Endothelial cell of umbilical vein (primary cell): ENCODE data around the gene MTCH2. TPM values are rescaled to one million over a fixed set of nuclear protein-coding genes. Genes with fewer than 3 reads are reported as not detected.

Experiments
- BruUV-seq: library from RNA; stranded (reverse); fragments of 400-500 nt; replicated peaks from 2 replicates; lab custom pipeline; 2021; lab: Mats Ljungman, UMichigan
- CTCF ChIA-PET: fragments of 300-600, 350-600 bp; sonication (Branson Sonifier 250); formaldehyde crosslinking; loops from one replicate; lab custom pipeline; 2021; ENCODE audit warnings: antibody characterized with exemption, inconsistent platforms; lab: Charles Lee
- POLR2A ChIA-PET: fragments of 300-600, 350-600 bp; sonication (Branson Sonifier 250); formaldehyde crosslinking; loops from one replicate; lab custom pipeline; 2021; ENCODE audit warnings: antibody characterized with exemption, inconsistent platforms; lab: Charles Lee
- DNase-seq: peaks from one replicate; pipeline ENCODE4 v3.0.0-alpha.2; 2011; ENCODE audit warnings: low read depth, low spot score
- FAIRE-seq: peaks from 2 replicates; lab custom pipeline; 2011; peaks lifted over from hg19 to GRCh38; lab: Jason Lieb, UNC
- H2AFZ ChIP-seq: 2 replicates; pipeline ENCODE4 v1.6.0; 2012; ENCODE audit warnings: low read depth, low read length, control low read depth, inconsistent platforms
- H3K27ac ChIP-seq: 2 replicates; pipeline ENCODE4 v1.5.1; 2011; ENCODE audit warnings: low read depth, mild to moderate bottlenecking, control low read depth, low read length, moderate library complexity; ENCODE audit not compliant: insufficient read depth
- H3K27me3 ChIP-seq, 2 experiments: 2 replicates each; pipeline versions ENCODE4 v1.6.0 to v1.6.1; 2011; ENCODE audit warnings: low read length in 2 of 2, mixed read lengths in 1 of 2; ENCODE audit not compliant: control insufficient read depth in 2 of 2, insufficient read depth in 2 of 2
- H3K36me3 ChIP-seq, 2 experiments: 2 replicates in 1 of 2; 3 replicates in 1 of 2; pipeline ENCODE4 v1.5.1; 2011; ENCODE audit warnings: low read length in 2 of 2, mild to moderate bottlenecking in 1 of 2, moderate library complexity in 1 of 2; ENCODE audit not compliant: control insufficient read depth in 2 of 2, insufficient read depth in 2 of 2; ENCODE audit errors: extremely low read depth in 1 of 2
- H3K4me1 ChIP-seq: 3 replicates; pipeline ENCODE4 v1.5.1; 2011; ENCODE audit warnings: mild to moderate bottlenecking, low read length; ENCODE audit not compliant: control insufficient read depth, insufficient read depth; ENCODE audit errors: extremely low read depth
- H3K4me2 ChIP-seq: 2 replicates; pipeline ENCODE4 v1.6.1; 2011; ENCODE audit warnings: low read length, control low read depth, mixed read lengths; ENCODE audit not compliant: insufficient read depth
- H3K4me3 ChIP-seq, 3 experiments: fragments of 200-600 bp in 1 of 3; sonication (generic), shearing (Covaris generic) in 1 of 3; replicated peaks in 1 of 3; 2 replicates each; pipeline ENCODE4 v1.5.1; 2011 to 2016; ENCODE audit warnings: control low read depth in 3 of 3, low read length in 3 of 3, mild to moderate bottlenecking in 2 of 3, inconsistent platforms in 1 of 3, low read depth in 1 of 3, moderate library complexity in 1 of 3; ENCODE audit not compliant: insufficient read depth in 1 of 3
- H3K79me2 ChIP-seq: 2 replicates; pipeline ENCODE4 v1.6.0; 2012; ENCODE audit warnings: low read length, inconsistent platforms; ENCODE audit not compliant: control insufficient read depth, insufficient read depth
- H3K9ac ChIP-seq: replicated peaks from 2 replicates; pipeline ENCODE3; 2011; ENCODE audit warnings: low read length, control low read depth; ENCODE audit not compliant: insufficient read depth; ENCODE audit errors: extremely low read depth
- H3K9me1 ChIP-seq: replicated peaks from 3 replicates; pipeline ENCODE4 v1.6.0; 2011; ENCODE audit warnings: mild to moderate bottlenecking, low read length; ENCODE audit not compliant: control insufficient read depth, insufficient read depth; ENCODE audit errors: extremely low read depth
- H3K9me3 ChIP-seq: replicated peaks from 2 replicates; pipeline ENCODE4 v1.5.1; 2012; ENCODE audit warnings: low read length, inconsistent platforms; ENCODE audit not compliant: control insufficient read depth, insufficient read depth
- H4K20me1 ChIP-seq: replicated peaks from 2 replicates; pipeline ENCODE3; 2011; ENCODE audit warnings: mild to moderate bottlenecking, low read length; ENCODE audit not compliant: control insufficient read depth, insufficient read depth; ENCODE audit errors: extremely low read depth
- CTCF ChIP-seq, 2 donors: IDR thresholded peaks; 1 replicate in 1 of 2; 2 replicates in 1 of 2; pipeline ENCODE4 v1.5.1; 2011; ENCODE audit warnings: low read length in 2 of 2, mild to moderate bottlenecking in 2 of 2, moderate library complexity in 2 of 2, control low read depth in 1 of 2, inconsistent platforms in 1 of 2, low read depth in 1 of 2; ENCODE audit not compliant: insufficient read depth in 1 of 2; ENCODE audit errors: extremely low read depth in 1 of 2
- EZH2 ChIP-seq: IDR thresholded peaks from 2 replicates; pipeline ENCODE4 v1.6.1; 2012; ENCODE audit warnings: borderline replicate concordance, low read depth, mild to moderate bottlenecking, moderate library complexity, low read length, inconsistent platforms; ENCODE audit not compliant: severe bottlenecking
- FOS ChIP-seq: IDR thresholded peaks from 2 replicates; pipeline ENCODE4 v1.6.1; 2011; ENCODE audit warnings: mild to moderate bottlenecking, low read length, moderate library complexity, borderline replicate concordance; ENCODE audit not compliant: insufficient read depth
- GATA2 ChIP-seq: IDR thresholded peaks from 2 replicates; pipeline ENCODE4 v1.7.0; 2011; ENCODE audit warnings: low read depth, mild to moderate bottlenecking, moderate library complexity, mixed read lengths, low read length; ENCODE audit not compliant: insufficient read length, insufficient read depth
- JUN ChIP-seq: IDR thresholded peaks from 2 replicates; pipeline ENCODE4 v1.6.1; 2011; ENCODE audit warnings: borderline replicate concordance, low read depth; ENCODE audit not compliant: insufficient read length, insufficient read depth
- MAX ChIP-seq: IDR thresholded peaks from 2 replicates; pipeline ENCODE4 v1.6.1; 2011; ENCODE audit not compliant: insufficient read depth, insufficient read length
- MYC ChIP-seq: IDR thresholded peaks from one replicate; pipeline ENCODE4 v1.6.1; 2011; ENCODE audit warnings: mild to moderate bottlenecking, low read depth, low read length
- POLR2A ChIP-seq: IDR thresholded peaks from 2 replicates; pipeline ENCODE4 v1.6.1; 2012; ENCODE audit warnings: low read depth, mild to moderate bottlenecking, control low read depth, low read length
- POLR2AphosphoS5 ChIP-seq: IDR thresholded peaks from 2 replicates; pipeline ENCODE4 v1.6.1; 2012; ENCODE audit warnings: low read depth, mild to moderate bottlenecking, control low read depth, low read length, moderate library complexity; ENCODE audit not compliant: insufficient read depth
- dilution Hi-C: fragments of 300-500 bp; cut with MboI; formaldehyde crosslinking; loops from one replicate; pipeline ENCODE4 v1.15.0; 2019; ENCODE audit warnings: low sequenced_read_pairs; ENCODE audit not compliant: extremely low pct_ligation_motif_present
- intact Hi-C: fragments of 100-400 bp; cut with micrococcal nuclease; formaldehyde crosslinking; loops from one replicate; pipeline ENCODE4 v1.10.0; 2022
- polyA plus RNA-seq, 4 experiments: library from polyadenylated mRNA; depleted of rRNA in 3 of 4; stranded (reverse) in 3 of 4; unstranded in 1 of 4; fragments of >200 nt; gene quantifications; 2 replicates each; pipeline versions ENCODE4 v1.2.1 to v1.2.3, GENCODE V29; 2011 to 2012; ENCODE audit warnings: missing spikeins in 1 of 4
- total RNA-seq: library from RNA; stranded (reverse); gene quantifications from 2 replicates; pipeline ENCODE4 v1.2.3, GENCODE V29; 2021

Gene MTCH2
- total and polyA plus RNA-seq, 2 donors (not counting 3 experiments of a cell fraction or from before 2014, with no cell fraction given) = 138 to 144 TPM

GRCh38 chr11:47686151-47686550, 43.8 kb upstream of the MTCH2 start:
- H3K79me2 ChIP-seq = no peaks in the 10 kb centered on the region
- H3K9me3 ChIP-seq = no peaks in the 10 kb centered on the region
- H3K9ac ChIP-seq = no peak overlapping the region
- H3K9me1 ChIP-seq = no peaks in the 10 kb centered on the region
- no peaks in the 10 kb centered on the region for H3K36me3 ChIP-seq
- H3K27me3 ChIP-seq = peaks cover 0 to 2% of the 10 kb centered on the region in 2 experiments
- dilution Hi-C loops (no loop called here), intact Hi-C loops (no loop called here)
- no peaks in the 10 kb centered on the region for H4K20me1 ChIP-seq
- BruUV-seq = no TSS peak
- H3K4me2 ChIP-seq = no peak overlapping the region
- no peak for DNase-seq
- no peak for FAIRE-seq
- peaks cover 2% of the 10 kb centered on the region for H3K4me1 ChIP-seq
- POLR2A ChIA-PET = interaction anchor here (0.6 kb wide), 1 partner anchor 25 kb away, joined by 4 read pairs; no protein-coding TSS in a partner anchor
- H3K4me3 ChIP-seq = no peak overlapping the region
- no peak overlapping the region for H3K27ac ChIP-seq
- CTCF ChIA-PET = interaction anchor here (1.3 kb wide), 1 partner anchor 24 kb away, joined by 3 read pairs; no protein-coding TSS in a partner anchor
- TF ChIP-seq POLR2AphosphoS5 (no peak), FOS (no peak), EZH2 (no peak), POLR2A (no peak), GATA2 (no peak), JUN (no peak), MAX (no peak), MYC (no peak), CTCF (IDR thresholded peaks at IDR 0.05; ENCODE audit: extremely low read depth in 1 of 2, insufficient read depth in 1 of 2, low read depth in 1 of 2, low read length in 2 of 2) (no peak)
- no peak overlapping the region for H2AFZ ChIP-seq
